Astrocyte (in vitro differentiated cells and primary cell): ENCODE data around the gene FIZ1.

Experiments used
- EZH2 ChIP-seq: IDR thresholded peaks from 2 replicates; pipeline ENCODE4 v1.6.1; 2012; ENCODE audit warnings: mild to moderate bottlenecking, low read length, inconsistent platforms; ENCODE audit not compliant: insufficient read depth
- TF ChIP-seq, protein P1 (sequence below): IDR thresholded peaks from 2 replicates; pipeline ENCODE4 v1.5.1; 2011; ENCODE audit warnings: low read depth, mild to moderate bottlenecking, inconsistent platforms, low read length, moderate library complexity; ENCODE audit not compliant: insufficient read depth

DNA sequence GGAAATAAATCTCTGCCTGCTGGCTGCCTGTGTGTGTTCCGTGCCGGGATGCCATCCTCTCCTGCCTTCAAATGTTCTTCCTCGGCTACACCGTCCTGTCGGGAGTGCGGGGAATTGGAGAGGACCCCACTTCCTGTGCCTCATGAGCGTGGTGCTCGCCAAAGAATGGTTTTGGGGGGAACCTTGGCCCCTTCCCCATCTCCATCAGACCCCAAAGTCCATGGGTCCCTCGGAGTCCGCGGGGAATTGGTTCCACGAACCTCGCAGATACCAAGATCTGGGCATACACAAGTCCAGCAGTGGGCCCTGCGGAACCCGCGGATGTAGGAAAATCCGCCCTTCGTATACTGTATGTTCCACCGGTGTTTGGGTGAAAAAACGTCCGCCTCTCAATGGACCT, 3.8 kb upstream of the FIZ1 start:
- TF ChIP-seq, protein P1, sequence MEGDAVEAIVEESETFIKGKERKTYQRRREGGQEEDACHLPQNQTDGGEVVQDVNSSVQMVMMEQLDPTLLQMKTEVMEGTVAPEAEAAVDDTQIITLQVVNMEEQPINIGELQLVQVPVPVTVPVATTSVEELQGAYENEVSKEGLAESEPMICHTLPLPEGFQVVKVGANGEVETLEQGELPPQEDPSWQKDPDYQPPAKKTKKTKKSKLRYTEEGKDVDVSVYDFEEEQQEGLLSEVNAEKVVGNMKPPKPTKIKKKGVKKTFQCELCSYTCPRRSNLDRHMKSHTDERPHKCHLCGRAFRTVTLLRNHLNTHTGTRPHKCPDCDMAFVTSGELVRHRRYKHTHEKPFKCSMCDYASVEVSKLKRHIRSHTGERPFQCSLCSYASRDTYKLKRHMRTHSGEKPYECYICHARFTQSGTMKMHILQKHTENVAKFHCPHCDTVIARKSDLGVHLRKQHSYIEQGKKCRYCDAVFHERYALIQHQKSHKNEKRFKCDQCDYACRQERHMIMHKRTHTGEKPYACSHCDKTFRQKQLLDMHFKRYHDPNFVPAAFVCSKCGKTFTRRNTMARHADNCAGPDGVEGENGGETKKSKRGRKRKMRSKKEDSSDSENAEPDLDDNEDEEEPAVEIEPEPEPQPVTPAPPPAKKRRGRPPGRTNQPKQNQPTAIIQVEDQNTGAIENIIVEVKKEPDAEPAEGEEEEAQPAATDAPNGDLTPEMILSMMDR, result no peak
- TF ChIP-seq EZH2, result no peak
